GM19238 (cell line): ENCODE data around the gene PRKAG1.
A peak's percentile ranks its signal among the peaks of the same experiment; 100 is the strongest.

Experiments
- DNase-seq: peaks from one replicate; pipeline ENCODE4 v3.0.0; 2011; ENCODE audit warnings: low spot score; ENCODE audit not compliant: insufficient read length

PRKAG1 gene

DNA sequence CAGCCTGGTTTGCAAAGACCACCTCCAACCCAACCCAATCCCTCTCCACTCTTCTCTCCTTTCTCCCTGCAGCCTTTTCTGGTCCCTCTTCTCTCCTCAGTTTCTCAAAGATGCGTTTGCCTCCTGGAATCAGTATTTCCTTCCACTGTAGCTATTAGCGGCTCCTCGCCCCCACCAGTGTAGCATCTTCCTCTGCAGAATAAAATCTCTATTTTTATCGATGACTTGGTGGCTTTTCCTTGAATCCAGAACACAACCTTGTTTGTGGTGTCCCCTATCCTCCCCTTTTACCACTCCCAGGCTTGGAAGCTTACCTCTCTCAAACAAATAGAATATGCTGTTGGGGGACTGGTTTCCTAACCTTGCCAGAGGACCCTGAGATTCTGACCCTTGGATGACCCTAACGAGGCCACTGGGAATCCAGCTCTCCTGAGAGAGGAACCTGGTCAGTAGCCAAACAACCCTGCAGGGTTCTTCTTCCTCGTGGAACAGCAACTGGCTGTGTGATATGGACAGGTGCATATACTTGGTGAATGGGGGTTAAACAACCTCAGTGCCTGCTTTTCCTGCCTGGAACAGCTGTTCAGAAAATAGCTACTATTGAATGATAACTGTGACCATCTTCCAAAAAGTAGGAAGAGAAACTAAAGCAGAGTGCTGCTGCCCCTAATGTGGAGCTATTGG, 36.0 kb downstream of the PRKAG1 start:
- no peak for DNase-seq

GRCh38 chr12:48981757-48982157, 36.8 kb downstream of the PRKAG1 start:
- DNase-seq = no peak

DNA sequence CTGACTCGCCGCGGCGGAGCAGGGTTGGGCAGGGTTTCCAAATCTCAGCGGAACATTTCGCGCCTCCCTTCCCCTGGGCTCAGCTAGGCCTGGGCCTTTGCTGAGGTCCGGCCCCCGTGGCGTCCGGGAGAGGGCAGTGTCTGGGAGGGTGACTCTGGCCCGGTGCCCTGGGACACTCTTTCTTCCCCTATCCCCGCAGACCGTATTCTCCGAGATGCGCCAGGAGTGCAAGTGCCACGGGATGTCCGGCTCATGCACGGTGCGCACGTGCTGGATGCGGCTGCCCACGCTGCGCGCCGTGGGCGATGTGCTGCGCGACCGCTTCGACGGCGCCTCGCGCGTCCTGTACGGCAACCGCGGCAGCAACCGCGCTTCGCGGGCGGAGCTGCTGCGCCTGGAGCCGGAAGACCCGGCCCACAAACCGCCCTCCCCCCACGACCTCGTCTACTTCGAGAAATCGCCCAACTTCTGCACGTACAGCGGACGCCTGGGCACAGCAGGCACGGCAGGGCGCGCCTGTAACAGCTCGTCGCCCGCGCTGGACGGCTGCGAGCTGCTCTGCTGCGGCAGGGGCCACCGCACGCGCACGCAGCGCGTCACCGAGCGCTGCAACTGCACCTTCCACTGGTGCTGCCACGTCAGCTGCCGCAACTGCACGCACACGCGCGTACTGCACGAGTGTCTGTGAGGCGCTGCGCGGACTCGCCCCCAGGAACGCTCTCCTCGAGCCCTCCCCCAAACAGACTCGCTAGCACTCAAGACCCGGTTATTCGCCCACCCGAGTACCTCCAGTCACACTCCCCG, 37.4 kb downstream of the PRKAG1 start:
- no peak for DNase-seq

GRCh38 chr12:48980389-48980952, 38.1 kb downstream of the PRKAG1 start:
- no peak for DNase-seq

GRCh38 chr12:48979602-48980388, 38.8 kb downstream of the PRKAG1 start:
- DNase-seq = no peak

- no peak for DNase-seq
These were observed 39.6 kb downstream of the PRKAG1 start for GRCh38 chr12:48978741-48979601.

- no peak for DNase-seq
These were observed 40.3 kb downstream of the PRKAG1 start, which contains the start of gene WNT1 for GRCh38 chr12:48978291-48978740. WNT1 (plus strand) TSS chr12:48978322; CDS start chr12:48978651, 329 bp downstream.

- peak; percentile 85 for DNase-seq
These were observed 41.0 kb downstream of the PRKAG1 start for GRCh38 chr12:48977290-48978281.

- DNase-seq = no peak
These were observed 44.5 kb downstream of the PRKAG1 start for GRCh38 chr12:48973941-48974673.

DNA sequence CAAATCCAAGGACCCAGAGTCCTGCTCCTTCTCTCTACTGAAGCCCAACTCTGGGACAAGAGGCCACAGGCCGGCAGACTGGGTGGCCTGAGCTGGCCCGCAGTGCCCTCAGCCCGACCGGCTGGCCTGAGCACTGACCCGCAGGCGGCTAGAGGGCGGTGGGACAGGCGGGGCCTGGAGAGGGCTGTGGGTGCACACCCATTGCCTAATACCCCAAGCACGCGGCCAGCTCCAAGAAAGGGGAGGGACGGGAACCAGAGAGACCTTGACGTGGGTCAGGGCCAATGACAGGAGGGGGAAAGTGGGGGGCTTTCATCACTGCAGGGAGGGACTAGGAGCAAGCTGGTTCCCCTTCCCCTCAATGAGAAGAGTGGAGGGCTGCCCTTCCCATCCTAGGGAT, 45.0 kb downstream of the PRKAG1 start:
- DNase-seq = no peak

DNA sequence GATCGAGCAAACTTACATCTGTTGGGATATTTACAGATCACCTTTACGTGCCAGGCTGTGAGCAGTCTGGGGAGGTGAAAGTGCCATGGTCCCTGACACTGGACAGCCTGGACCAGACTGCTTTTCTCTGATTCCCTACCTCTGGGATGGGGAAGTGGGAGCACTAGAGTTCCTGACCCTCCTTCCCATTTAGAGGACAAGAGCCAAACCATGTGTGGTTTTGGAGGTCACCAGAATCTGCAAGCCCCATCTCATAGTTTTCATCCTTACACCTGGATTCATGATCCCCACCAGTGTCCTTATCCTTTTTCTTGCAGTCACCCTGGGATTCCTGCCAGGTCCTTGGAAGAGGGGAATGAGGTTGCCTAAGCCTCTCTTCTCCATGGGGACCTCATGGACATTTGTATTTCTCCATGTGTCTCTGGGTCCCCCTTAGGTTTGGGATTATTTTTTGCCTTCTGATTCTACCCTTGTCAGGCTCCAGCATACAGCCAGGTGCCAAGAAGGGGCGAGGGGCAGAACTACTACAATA, 45.6 kb downstream of the PRKAG1 start:
- no peak for DNase-seq

DNA sequence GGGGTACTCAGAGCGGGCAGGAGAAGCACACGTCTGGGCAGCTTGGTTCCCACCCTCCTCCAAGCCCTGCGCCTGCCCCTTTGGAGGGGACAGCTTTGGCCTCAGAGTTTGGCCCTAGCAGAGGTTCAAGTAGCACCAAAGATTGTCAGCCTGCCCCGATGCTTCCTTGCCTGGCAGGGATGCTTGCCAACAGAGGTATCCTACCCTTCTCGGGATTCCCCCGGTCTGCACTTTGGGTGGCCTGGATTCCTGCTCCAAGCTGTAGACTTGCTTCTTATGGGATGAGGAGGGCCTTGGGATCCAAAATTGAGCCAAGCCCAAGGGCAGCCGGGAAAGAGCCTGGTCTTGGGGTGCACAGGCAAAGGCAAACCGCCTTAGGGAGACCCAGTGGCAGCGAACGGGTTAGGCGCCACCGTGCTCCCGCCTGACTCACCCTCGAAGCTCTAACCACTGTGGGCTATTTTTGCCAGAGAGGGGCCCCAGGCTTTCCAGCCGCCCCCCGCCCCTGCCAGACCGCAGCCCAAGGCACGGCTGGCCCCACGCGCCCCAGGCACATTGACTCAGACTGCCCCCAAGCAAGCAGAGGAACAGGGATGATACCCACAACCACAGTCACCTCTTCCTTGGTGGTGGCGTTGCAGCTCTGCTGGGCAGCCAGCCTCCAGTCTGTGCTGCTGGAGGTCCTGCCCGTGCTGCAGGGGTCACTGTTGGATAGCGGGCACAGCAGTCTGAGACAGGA, 46.2 kb downstream of the PRKAG1 start:
- DNase-seq = no peak

GRCh38 chr12:48970702-48971334, 47.8 kb downstream of the PRKAG1 start:
- DNase-seq = no peak

GRCh38 chr12:48969833-48970701, 48.5 kb downstream of the PRKAG1 start:
- no peak for DNase-seq

DNA sequence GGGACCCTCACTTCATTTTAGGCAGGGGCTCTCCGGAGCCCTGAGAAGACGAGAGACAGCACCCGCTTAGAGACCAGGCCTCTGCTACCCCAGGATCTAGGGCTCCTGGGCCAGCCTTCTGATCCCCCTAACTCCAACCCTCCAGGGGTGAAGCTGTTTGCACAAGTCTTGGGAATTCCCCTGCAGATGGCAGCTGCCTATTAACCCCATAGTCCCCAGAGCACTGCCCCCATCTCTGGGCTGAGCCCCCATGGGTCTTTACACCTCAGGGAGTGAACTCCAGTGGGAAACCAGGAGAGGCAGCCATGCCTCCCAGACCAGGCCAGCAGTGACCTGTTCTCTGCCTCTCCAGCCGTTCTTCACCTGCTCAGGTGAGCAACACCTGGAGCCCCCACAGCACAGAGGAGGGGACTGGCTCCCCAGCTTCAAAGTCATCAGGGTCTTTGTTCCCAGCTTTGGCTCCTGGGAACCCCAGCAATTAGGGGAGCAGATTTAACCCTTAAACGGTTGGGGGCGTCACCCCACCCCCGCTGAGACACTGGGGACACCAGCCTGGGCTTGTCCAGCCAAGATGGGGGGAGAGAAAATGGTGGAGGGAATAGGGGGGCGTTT, 49.3 kb downstream of the PRKAG1 start:
- DNase-seq = no peak

GRCh38 chr12:48968467-48968866, 50.1 kb downstream of the PRKAG1 start:
- no peak for DNase-seq
